ENCODE results near the gene PKHD1.
"Not testable (repeated sequence)": the region's sequence is repeated elsewhere in the genome, so short reads cannot be mapped to it uniquely, and the experiment has no call there.

The PKHD1 gene

DNA sequence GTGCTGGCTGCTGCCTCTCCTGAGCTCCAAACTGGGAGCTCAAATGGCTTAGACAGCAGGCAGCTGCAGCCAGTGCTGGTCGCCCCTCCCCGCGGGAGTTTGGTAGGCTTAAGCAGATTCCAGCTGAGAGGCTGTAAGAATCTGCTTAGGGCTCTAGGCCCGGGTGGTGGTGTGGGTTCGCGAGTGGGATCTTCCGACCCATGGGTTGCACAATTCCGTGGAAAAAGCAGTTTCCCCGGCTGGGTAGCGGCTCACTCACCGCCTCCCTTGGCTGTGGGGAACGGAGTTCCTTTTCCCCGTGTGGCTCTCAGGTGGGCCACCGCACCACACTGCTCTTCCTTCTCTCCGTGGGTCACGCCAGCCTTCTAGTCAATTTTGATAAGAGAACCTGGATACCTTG is 232.5 kb downstream of the PKHD1 start:
- DNase-seq (ENCODE audit: low read depth): no peak

DNA sequence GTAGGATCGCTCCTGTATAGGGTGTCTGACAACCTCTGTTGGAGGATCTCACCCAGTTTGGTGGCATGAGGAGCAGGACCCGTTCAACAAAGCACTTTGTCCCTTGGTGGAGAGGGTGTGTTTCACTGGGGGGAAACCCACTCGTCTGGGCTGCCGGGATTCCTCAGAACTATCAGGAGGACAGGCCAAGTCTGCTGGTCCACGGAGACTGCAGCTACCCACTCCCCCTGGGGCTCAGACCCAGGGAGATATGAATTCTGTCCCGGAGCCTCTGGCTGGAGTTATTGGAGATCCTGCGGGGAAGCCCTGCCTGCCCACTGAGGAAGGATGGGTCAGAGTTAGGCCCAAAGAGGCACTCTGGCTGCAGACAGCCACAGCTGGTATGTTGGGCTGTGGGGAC is 233.1 kb downstream of the PKHD1 start:
- no peak for DNase-seq (ENCODE audit: low read depth)

DNA sequence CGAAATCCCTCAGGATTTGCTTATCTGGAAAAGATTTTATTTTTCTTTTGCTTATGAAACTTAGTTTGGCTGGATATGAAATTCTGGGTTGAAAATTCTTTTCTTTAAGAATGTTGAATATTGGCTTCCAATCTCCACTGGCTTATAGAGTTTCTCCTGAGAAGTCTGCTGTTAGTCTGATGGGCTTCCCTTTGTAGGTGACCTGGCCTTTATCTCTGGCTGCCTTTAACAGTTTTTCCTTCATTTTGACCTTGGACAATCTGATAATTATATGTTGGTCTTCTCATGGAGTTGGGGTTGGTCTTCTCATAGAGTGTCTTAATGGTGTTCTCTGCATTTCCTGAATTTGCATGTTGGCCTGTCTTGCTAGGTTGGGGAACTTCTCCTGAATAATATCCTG is 234.3 kb downstream of the PKHD1 start:
- DNase-seq (ENCODE audit: low read depth): not testable (repeated sequence)

DNA sequence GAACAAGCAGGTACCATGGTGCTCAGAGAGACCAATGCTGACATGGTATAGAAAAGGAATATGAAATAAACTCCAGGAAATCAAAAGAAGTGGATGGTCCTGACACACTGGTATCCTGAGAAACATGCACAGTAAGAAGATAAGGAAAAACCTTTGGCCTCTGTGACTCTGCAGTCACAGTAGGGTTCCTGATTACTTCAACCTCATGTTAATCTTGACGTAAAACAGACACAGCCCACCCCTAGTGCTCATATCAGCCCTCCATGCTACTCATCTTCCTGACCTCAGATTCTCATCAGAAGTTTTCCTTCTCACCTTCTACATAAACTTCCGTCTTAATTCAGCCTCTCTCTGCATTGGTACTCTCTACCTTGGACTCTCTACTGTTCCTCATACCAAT is 240.9 kb downstream of the PKHD1 start:
- DNase-seq (ENCODE audit: low read depth): no peak

DNA sequence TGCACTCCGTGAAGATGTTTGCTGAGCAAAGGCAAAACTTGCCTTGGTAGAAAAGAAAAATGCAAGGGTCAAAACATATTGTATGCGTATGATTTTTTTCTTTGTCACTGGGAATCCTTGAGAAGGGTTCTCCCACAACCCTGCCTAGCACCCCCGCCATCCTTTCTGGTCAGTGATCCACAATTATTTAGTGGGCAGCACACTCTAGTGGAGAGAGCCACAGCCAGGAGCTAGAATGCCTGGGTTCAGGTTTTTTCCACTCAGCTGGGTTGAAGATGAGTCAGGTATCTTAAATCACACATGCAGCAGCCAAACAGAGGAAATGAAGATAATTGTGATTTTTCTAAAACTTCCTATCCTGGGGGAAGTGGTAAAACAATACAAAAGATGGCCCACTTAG is 243.1 kb downstream of the PKHD1 start:
- DNase-seq (ENCODE audit: low read depth): no peak

DNA sequence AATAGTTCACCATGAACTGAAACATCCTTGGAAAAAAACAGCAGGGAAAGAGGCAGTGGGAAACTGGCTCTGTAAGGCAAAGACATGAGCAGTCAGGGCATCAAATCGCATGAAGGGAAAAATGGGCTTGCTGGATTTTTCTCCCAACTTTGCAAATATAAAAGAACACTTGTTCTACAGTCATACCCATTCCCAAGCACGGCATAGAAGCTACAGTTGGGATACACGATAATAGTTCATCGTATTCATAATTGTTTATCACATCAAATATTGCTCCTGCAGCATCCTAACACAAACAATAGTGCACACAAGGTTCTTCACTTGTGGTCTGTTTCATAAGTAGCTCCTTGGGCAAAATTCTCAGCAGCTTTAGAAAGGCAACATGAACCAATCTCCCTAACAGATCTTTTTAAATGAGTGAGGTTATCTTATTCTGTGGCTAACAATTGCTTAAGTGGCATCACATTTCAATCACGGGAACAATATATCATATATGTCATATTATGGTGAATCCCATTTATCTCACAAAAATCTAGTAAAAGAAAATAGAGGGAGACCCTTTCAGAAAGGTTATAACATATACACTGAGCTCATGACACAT is 243.9 kb downstream of the PKHD1 start:
- DNase-seq (ENCODE audit: low read depth): no peak

DNA sequence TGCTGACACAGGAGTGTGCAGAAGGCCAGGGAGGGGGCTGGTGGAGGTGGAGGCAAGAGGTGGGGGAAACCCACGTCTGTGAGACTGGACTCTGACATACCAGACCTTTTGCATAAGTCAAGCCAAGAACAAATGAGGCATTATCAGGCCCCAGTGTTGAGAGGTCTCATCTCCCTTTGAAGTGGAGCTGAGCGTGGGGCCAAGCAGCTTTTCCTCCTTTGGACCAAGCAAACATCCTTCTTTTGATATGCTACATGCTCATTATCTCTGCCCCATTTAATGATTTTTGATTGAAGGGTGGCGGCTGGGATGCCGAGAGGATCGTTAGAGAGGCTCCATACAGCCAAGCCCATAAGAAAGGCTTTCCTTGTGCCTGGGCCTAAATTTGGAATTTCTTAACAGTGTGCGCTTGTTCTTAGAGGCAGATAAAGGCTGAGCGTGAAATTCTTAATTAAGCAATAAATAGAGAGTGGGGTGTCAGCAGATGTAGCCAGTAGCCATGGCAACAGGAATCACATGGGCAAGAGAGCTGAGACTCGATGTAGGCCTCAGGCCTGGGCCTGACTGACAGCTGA is 244.5 kb downstream of the PKHD1 start:
- no peak for DNase-seq (ENCODE audit: low read depth)

DNA sequence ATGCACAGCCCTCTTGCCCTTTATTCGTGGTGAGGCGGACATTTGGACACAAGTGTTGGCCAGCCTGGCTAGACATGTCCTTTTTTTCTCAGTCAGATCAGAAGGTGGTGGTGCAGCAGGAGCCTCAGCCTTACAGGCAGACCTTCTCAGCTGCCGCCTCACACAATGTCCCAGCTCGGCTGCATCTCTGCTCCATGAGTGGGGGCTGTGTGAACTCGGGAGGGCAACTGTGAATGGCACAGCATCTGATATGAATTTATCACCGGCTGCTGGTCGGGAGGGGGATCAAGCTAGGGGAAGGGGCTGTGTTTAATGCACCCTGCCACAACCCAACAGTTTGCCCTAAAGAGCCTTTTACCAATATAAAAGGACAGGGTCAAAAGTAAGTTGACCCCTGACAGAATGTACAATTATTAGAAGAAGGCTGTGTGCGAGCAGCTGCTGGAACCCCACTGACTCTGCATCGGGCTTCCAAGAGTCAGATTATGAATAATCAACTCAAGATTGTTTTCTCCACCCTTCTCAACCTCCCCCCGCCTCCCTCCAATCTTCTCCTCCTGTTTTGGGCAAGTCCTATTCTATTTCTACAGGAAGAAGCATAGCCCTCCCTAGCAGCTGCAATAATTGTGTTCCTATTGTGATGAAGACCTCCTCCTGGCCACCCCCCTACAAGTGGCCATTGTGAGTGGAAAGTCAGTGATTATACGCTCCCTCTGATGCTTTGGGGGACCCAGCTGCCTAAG is 245.2 kb downstream of the PKHD1 start:
- DNase-seq (ENCODE audit: low read depth): no peak

DNA sequence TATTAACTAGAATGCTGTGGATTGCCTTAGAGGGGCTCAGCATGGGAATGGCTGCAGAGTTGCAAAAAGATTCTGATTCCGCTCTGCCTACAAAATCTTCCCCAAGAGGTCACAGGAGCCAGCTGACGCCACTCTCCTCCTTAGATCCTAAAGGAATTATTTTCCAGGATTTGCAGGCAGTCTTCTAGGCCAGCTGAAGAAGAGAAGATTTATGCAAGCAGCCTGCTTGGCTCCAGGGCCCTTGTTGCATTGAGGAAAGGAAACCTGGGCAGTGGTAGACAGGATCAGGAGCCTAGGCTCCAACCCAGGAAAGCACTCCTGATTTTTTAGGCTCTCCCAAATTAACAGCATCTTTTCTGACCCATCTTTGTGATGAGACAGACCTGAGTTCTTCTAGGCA is 245.8 kb downstream of the PKHD1 start:
- no peak for DNase-seq (ENCODE audit: low read depth)

DNA sequence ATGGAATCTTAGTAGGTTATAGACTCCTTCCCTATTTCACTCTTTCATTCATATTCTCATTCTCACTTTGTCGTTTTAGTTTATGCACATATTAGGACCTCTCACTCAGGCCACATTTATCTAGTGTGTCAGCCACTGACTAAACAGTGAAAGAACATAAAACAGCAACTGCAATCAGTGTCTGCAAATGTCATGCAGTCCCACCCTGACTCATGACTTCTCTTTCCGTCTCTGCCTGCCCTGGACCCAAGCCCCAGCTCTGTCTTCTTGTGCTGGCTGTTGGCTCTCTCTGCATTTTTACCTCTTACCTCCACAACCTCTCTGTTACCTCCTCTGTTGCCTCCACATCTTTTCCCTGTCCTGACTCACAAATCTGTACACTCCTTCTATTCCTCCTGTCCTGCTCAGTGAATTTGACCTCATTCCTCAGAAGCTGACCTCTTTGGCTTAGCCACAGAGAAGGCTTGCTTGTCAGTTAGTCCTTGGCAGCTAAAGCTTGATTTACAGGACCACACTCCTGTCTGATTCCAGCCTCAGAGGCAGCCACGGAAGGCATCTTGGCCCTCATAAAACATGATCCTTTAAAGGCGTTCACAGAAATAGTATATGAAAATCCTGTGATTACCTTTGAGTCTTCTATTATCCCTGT is 247.6 kb downstream of the PKHD1 start:
- DNase-seq (ENCODE audit: low read depth): no peak

DNA sequence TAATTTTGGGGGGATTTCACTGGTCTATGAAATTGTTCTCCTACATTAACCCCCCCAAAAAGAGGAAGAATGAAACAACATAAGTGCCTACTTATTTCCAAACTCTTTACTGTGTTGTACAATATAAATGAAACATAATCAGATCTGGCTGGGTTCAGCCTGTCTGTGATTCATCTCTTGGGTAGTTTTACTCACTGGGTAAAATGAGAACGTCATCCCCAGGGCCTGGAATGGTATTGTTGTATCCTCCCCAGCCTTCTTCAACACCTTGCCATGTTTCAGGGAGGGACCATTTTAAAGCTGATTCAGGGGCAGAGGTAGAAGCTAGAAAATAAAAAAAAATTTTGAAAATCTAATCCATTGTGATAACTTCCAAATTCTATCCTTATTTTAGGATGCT is 256.7 kb downstream of the PKHD1 start:
- DNase-seq (ENCODE audit: low read depth): no peak

DNA sequence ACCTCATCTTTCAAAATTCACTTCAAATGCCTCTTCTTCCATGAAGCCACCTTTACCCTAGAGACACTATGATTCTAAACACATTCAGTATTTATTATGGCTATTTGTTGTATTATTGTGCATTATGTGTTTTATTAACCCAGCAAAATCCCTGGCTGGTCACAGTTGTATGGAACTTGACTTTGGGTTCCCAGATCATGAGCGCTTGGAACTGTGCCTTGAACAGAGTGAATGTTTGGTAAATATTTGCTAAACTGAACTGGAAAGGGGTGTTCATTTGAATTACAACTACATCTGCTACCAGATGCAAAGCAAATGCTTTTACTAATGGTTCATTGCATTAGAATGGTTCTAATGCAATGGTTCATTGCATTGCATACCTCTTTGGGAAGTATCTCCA is 259.8 kb downstream of the PKHD1 start:
- no peak for DNase-seq (ENCODE audit: low read depth)

DNA sequence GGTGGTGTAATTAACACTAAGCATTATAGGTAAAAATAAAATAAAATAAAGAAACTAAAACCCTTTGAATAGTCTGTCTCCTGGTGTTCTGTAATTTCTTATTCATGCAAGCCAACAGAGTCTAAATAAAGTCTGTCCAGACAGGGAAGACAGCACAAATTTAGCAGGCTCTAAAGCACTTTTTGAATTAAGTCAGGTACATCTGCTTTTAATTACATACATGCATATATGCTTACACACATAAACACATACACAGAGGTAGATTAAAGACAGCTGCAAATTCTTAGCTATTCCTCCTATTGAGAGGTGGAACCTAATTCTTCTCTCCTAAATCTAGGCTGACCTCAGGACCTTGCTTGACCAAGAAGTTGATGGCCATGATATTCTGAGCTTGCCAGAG is 262.5 kb downstream of the PKHD1 start:
- DNase-seq (ENCODE audit: low read depth): no peak

DNA sequence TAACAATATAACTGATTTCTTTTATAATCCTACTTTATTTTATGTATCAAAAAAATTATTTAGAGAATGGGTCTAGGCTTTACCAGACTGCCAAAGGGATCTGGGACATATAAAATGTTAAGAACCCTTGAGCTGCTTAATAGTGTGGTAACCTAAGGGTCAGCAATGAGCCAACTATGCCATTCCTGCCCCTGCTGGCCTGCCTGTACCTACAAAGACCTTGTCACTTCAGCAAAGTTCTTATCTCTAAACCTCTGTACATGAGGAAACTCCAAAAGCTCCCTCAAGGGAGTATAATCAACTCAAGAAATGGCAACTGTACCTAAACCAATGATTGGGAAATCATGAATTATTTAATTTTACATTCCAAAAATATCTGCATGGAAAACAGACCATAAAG is 266.9 kb downstream of the PKHD1 start:
- no peak for DNase-seq (ENCODE audit: low read depth)

DNA sequence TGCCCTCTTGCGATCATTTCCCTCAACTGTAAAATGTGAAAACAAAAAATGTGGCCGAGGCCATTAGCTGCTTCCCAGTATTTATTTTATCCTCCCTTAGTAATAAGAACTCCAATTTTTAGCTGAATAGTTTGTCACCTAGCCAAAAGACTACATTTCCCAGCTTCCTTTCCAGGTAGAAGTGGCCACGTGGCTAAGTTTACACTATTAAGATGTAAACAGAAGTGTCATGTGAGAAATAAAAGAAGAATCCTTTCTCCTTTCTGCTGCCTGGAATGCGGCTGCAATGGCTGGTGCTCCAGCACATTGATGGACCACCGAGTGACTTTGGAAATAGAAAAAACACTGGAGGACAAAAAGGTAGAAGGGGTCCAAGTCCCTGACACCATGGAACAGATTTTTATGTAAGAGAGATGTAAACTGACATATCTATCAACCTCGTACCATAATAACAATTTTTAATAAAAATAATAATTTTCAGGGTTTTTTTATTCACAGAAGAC is 268.8 kb downstream of the PKHD1 start:
- no peak for DNase-seq (ENCODE audit: low read depth)

DNA sequence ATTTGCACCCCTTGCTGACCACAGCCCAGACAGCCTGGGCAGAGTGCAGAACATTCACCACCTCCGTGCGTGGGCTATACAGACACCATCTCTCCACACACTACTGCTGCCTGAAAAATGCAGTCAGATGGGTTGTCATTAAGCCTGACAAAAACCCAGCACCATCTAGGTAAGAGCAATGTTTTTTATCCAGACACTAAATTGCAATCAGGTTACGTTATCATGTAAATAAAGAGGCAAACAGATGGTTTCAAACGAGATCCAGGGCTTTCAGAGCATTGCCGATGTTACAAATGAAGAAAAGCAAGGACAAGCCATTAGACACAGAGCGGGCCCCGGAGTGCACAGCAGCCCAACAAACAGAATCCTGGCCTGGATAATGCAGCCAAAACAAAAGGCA is 269.6 kb downstream of the PKHD1 start:
- no peak for DNase-seq (ENCODE audit: low read depth)

DNA sequence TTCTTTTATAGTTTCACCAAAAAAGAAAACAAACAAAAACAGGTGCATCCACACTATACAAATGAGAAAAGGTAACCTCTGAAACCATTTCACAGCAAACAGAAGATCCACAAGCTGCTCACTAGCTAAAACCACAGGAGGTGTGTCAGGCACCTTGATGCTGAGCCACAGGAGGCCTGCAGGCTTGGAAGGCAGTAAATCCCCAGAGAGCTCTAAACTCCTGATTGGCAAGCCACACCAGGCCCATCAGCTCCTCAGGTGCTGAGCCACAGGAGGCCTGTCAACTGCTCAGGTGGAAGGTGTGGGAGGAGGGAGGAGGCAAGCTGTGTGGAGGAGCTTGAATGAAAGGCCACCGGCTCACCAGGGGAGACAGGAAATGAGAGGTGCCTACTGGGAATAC is 273.0 kb downstream of the PKHD1 start:
- DNase-seq (ENCODE audit: low read depth): no peak

DNA sequence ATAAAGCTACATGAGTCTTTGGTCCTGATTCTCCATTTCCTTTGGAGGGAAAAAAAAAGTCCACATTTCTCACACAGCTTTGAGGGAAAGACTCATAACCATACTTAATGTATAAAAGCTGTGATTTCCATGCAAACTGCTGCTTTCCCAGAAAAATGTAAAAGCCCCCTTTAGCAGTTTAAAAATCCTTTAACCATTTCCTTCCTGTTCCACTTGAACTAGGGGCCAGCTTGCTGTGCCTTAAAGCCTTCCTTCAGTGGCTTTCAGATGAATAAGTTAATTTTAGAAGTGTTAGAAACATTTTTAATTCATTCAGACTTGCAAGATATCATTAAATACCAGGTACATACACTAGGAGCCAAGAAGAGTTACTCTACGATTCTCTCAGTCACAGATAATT is 273.5 kb downstream of the PKHD1 start:
- no peak for DNase-seq (ENCODE audit: low read depth)

DNA sequence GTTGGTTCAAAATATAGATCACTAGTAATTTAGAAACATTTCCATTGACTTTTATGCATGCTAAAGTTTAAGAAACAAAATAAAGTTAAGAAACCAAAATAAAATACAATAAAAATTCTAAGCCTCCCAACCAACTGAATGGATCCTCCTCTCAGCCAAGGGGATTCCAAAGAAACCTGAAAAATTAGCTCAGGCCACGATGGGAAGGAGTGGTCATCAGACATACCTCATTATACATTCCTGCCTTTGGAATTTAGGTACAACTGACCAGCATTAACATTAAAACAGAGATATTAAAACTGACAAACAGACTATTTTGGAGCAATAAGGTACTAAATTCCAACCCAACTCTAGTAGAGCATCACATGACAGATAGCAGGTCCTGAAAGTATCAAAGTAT is 275.2 kb downstream of the PKHD1 start:
- DNase-seq (ENCODE audit: low read depth): no peak

DNA sequence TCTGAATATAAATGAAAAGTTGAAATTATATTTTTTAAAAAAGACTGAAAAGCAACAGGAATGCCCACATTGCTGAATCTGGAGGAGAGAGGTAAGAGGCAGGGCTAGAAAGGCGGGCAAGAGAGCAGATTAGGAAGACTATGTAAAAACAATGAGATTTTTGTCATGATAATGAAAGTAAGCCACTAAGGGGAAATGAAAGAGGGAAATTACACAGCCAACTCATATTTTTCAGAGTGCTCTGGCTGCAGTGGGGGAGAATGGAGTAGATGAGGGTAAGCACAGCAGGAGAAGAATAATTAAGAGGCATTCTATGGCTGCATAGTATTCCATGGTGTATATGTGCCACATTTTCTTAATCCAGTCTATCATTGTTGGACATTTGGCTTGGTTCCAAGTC is 281.9 kb downstream of the PKHD1 start:
- DNase-seq (ENCODE audit: low read depth): no peak

DNA sequence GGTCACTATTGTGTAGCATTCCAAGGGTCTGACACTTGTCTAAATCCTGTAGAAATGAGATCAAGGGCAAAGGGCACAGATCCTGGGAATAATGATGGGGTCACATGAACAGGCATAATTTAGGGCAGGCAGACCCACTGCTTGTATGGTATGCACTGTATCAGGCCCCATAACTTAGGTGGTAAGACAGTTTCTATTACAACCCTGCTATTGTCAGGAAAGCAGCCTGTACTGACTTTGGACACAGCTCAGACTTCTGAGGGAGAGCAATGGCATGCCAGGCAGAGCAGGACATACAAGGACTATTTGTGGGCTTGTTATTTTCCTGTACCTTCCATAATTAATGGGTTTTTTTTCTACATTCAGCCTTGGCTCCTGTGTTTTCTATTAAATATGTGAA is 286.8 kb downstream of the PKHD1 start:
- no peak for DNase-seq (ENCODE audit: low read depth)

DNA sequence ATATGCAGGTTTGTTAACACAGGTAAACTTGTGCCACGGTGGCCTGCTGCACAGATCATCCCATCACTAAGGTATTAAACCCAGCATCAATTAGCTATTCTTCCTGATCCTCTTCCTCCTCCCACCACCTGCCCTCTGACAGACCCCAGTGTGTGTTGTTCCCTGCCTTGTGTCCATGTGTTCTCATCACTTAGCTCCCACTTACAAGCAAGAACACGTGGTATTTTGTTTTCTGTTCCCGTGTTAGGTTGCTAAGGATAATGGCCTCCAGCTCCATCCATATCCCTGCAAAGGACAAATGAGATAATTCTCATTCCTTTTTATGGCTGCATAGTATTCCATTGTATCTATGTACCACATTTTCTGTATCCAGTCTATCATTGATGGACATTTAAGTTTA is 294.0 kb downstream of the PKHD1 start:
- DNase-seq (ENCODE audit: low read depth): no peak

Data from activated T-cell treated with anti-CD3 and anti-CD28 coated beads for 1 hour (primary cell).